Head of caudate nucleus (tissue), 42 donors: ENCODE results near the gene SLC24A3.

Experiments used
- DNase-seq, 42 donors: peaks; one replicate each; pipeline versions ENCODE4 v3.0.0 to v3.0.0-alpha.2; 2020 to 2021; ENCODE audit warnings: mixed read lengths in 7 of 42
- intact Hi-C: fragments of 100-400 bp; cut with DNase I; formaldehyde crosslinking; loops from one replicate; pipeline ENCODE4 v1.15.0; 2022

Gene SLC24A3

DNA sequence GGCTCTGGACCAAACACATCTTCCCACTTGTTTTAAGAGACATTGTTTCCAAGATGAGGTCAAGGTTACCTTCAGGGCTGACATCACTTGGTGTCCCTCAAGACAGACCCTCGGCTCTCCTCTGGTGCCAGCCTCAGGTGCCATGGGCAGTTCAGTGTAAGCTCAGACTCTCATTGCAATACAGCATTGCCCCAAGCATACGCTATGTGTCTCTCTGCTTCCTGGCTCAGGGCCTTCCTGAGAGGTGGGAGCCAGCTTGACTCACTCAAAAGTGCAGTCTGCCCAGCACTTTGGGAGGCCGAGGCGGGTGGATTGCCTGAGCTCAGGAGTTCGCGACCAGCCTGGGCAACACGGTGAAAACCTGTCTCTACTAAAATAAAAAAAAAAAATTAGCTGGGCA is 51.7 kb downstream of the SLC24A3 start:
- no peak for DNase-seq
- intact Hi-C loops, result no loop called here

DNA sequence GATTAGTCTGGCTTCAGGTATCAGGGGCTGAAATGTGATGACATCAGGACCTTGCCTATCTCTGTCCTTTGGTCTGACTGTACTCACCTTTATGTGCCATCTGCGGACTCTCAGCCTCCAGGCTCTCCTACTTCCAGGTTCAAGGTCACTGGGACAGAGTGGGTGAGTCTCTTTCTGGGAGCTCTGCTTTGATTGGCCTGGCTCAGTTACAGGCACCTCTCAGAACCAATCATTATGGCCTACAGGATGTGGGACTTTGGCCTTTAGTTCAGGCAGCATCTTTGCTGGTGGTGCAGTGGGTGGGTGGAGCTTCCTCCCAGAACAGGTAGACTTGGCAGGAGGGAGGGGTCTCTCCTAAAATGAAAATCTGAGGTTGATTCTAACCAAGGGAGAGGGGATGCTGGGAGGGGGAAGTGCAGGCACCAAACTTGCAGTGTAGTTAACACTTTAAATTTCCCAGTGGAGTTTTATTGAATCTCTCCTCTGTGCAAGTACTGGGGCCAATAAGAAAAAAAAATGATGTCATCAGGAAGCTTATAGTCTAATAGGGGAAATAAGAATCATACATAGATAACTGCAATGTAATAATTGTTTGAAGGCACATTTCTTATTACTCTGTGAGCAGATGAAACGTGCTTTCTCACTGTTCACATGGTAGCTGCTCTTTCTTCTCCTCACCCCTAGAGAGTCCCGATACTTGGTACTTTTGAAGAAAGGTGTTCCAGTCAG is 53.4 kb downstream of the SLC24A3 start:
- intact Hi-C loops, result no loop called here
- no peak for DNase-seq

DNA sequence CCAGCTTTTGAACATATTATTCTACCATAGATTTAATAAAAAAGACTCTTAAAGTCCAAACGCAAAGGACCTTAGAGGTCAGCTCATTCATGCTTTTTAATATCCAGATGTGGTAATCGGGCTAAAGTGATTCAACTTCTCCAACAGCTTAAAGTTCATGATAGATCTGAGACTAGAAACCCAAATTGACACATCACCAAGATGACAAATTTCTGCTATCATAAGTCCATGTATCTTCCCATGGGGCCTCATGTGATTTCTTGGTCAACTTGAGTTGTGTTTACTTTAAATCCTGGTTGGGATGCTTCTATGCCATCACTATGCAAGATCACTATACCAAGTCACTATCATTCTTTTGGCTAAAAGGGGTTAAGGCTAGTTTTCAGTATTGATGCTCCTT is 56.0 kb downstream of the SLC24A3 start:
- no peak for DNase-seq
- intact Hi-C loops, result no loop called here

DNA sequence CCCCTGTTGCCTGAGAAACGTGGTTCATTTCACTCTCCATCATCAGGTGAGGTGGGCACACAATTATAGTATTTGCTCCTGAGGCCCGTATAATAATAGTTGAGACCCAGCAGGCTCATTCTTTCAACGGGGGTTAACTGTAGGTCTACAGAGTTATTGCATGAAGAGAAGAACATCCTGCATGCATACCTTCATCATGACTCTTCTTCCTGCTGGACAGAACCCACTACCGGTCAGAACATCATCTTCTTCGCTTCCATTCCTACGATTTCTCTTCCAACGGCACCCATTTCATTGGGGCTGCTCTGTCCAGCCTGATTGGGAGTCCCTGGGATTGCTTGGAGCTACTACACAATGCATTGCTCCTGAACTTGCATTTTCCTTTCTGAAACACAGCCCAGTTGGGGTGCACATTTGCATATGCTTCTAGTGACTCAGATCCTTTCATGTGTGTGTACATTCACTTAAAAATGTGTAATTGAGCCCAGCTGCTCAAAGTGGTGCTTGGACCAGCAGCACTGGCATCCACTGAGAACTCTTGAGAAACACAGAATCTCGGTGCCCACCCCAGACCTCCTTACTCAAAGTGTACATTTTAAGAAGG is 57.4 kb downstream of the SLC24A3 start:
- no peak for DNase-seq
- intact Hi-C loops, result no loop called here

DNA sequence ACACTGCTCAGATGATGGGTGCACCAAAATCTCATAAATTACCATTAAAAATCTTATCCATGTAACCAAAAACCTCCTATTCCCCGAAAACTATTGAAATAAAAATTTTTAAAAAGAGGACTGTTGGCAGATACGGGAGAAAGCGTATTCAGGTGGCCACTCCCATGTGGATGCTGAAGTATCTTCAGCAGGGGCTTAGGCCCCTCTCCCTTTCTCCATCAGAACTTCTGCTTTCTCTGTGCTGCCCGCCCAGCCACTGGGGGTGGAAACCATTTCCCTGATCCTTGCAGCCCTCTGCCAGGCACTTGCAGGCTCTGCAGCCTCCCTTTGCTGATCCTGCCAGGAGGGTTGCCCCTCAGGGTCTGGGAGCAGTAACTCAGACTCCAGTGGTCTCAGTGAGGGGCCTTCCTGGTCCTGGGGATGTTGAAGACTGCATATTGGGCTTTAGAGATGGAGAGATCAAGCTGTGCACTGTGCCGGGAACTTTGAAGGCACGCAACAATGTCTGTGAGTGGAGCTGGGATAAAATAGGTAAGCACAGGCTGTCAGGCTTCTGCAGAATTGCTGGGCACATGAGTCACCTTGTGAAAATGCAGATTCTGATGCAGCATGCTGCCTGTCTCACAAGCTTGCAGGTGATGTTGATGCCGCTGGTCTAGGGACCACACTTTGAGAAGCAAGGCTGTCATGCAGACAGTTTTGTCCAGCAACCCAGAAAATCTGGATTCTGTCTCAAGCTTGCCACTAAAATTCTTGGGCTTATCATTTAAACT is 59.6 kb downstream of the SLC24A3 start:
- intact Hi-C loops, result no loop called here
- no peak for DNase-seq

DNA sequence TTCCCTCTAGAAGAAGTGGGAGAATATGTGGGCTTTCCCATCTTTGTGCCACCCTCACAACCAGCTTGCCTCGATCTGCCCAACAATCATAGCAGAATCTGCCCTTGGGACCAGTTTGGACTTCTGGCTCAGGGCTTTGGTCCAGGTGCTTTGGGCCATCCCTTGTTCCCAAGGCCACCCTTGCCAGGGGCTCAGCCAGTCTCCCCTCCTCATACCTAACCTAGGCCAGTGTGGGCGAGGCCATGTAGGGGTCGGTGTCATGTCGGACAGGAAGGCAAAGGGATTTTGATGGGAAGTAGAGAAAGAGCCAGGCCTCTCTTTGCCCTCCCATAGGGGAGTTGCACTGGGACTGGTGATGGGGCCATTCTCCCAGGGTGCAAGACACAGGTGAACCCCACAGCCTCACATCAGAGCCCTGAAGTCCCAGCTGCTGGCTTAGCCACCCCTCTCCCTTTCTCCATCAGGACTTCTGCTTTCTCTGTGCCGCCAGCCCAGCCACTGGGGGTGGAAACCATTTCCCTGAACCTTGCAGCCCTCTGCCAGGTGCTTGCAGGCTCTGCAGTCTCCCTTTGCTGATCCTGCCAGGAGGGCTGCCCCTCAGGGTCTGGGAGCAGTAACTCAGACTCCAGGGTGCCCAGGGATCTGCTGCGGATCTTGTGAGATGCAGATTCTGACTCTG is 60.7 kb downstream of the SLC24A3 start:
- no peak for DNase-seq
- intact Hi-C loops, result no loop called here

DNA sequence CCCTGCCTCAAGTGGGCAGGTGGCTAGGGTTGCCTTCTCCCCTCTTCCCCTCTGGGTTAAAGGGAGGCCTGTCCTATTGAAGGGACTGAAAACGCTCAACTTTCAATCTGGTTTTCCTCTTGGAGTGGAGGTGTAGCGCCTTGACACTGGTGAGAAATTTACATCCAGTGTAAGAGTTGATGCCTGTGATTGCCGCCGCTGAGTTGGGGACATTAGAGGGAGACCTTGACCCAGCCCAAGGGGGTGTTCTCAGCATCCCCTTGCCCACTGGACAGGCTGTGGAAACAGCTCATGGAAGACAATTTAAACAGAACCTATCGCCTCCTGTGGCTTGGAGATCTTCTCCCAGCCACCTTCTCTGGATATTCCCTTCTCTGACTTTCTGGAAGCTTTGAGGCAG is 61.6 kb downstream of the SLC24A3 start:
- intact Hi-C loops, result no loop called here
- DNase-seq, result no peak

DNA sequence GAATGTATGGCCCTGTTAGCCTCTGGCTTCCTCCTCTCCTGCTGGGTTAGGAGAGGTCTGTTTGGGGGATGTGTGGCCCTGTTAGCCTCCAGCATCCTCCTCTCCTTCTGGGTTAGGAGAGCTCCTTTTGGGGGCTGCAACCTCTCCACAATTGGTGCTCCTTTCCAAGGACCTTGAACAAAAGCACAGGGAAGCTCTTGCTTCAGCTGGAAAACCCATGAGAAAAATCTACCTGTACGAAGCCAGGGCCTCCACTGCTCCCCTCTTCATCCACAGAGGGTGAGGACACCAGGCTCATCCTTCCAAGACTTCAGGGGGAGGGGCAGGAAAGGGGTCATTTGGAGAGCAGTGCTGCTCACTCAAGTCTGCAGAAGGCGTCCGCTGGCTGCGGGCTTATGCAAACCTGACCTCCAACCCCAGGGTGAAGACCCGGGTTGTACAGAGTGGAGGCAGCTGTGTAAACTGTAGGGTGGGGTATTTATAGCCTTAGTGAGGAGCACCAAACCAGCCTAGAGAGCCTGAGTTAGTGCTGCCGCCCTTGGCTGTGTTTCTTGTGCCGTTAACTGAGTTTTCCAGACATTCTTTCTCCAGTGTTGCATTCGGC is 62.1 kb downstream of the SLC24A3 start:
- no peak for DNase-seq
- intact Hi-C loops, result no loop called here

DNA sequence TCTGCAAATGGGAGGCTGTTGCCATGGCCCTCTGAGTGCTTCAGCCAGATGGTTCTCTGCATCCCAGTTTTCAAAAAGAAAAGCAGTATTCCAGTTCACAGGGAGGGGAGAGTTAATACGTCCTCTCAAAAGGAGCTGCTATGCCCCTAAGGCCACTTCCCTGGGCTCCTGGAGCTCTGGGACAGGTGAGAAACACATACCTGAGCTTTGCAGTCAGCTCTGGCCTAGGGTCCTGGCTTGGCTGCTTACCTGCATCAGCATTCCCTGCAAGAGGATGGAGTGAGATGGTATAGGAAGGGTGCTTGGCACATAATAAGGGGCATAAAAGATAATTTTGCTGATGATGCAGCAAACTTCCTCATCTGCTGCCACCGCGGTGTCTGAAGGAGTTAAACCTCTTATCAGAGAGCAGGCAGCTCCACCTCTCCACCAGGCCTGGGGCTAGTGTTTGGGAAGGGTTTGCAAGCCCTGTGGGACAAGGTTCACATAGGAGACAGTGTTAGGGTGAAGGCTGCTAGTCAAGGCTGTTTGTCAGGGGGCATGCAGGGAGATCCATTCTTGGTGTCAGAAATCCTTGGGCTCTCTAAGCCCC is 62.7 kb downstream of the SLC24A3 start:
- no peak for DNase-seq
- intact Hi-C loops, result no loop called here

DNA sequence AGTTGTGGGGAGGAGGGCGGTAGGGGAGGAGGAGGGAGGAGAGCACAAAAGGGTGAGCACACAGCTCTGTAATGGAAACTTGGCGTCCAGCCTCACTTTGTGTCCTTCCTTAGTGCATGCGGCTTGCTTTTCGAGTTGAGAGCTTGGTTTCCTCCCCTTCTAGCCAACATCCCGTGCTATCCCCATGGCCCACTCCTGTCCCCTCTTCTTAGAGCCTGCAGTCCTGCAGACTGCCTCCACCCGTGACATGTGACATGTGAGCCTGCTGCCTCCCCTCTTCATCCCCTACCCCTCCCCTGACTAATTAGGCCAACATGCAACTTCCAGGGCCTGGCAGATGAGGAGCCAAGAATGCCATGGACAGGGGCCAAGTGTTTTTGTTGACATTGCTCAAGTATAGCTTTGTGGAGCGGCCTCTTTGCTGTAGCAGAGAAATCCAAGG is 63.2 kb downstream of the SLC24A3 start:
- peak in 27 of 42 donors; percentile 8 to 60 (median 25) for DNase-seq

DNA sequence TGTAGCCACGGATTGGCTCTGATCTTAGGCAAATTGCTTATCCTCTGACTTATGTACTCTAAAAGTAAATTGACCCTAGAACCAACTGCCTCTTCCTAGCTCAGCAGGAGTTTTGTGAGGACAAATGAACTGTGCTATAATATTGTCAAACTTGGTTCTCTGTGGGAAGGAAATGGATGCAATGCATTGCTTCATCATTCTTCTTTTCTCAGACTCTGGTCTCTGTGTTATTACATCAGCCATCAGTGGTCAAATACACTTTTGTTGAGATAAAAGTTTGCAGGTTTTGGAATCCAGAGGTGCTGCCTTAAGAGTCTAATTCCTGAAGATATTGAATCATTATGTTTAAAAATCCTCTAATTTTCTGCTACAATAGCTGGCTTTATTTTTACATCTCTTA is 64.9 kb downstream of the SLC24A3 start:
- intact Hi-C loops, result no loop called here
- DNase-seq, result no peak

More for the DNA sequence above, 63.2 kb downstream of the SLC24A3 start:
- intact Hi-C loops, result no loop called here

DNA sequence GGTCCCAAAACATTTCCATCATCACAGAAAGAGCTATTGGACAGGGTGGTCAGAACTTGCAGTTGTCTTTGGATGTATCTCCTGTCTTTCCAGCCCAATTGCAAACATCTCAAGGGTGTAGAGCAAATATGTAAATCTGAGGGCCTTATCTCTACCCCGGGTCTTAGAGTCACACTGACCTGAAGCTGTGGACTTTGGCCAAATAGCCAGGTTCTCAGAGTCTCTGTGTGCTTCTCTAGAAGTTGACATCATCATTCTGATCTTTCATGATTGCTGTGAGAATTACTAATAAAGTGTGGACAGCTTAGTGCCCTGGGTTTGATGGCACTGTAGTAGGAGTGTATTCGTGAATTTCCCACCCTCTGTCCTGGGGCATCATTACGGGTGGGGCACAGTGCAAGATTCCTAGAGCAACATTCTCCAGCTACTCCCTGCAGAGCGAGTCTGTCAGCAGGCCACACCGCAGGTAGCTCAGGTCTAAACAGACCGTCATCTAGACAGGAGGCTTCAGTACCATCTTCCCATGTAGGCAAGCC is 71.1 kb downstream of the SLC24A3 start:
- intact Hi-C loops, result no loop called here
- DNase-seq, result no peak

DNA sequence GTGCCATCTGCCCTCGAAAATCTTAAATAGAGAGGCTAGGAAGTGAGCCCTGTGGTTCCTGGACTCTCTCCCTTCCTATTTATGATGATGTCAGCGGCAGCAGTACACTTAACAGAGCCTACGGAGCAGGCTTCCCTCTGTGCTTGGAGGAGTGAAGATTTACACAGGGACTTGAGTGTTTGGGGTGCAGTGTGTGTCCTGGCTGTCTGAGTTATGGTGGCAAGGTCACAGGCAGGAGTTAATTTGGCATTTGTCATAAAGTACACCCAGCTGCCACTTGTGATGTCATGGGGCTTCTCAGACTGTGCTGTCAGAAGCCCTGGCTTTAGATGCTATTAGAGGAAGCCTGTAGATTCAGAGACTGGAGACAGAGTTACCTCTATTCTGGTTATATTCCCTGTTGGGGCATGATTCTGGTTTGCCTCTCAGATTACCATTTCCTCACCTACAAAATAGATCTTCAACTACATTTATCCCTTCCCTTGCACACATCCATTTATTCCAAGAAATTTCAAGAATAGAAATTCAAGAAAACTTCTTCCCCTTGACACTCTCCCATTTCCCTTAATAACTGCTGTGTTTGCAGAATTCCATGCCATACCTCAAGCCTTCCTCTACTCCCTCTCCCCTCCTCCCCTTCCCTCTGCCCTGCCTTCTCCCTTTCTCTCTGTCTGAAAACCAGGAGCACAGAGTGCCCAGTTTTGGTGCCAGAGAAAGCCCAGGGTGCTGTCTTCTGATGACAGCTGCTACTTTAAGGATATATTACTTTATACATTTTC is 72.1 kb downstream of the SLC24A3 start:
- intact Hi-C loops, result no loop called here
- no peak for DNase-seq

DNA sequence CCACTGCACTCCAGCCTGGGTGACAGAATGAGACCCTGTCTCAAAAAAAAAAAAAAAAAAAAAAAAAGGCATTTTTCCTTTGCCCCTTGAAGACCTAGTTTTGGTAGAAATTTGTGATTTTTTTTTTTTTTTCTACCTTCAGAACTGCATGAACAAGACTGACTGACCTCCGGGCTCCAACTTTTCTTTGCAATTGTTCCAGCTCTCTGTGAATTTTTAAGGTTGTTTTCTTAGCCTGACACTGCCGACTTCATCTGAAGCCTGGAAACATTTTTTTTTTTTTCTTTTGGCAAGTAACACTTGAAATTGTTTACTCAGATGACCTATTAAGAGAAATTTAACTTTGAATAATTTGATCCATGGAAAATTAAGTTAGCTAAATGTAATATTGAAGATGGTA is 73.0 kb downstream of the SLC24A3 start:
- intact Hi-C loops, result no loop called here
- DNase-seq, result no peak

DNA sequence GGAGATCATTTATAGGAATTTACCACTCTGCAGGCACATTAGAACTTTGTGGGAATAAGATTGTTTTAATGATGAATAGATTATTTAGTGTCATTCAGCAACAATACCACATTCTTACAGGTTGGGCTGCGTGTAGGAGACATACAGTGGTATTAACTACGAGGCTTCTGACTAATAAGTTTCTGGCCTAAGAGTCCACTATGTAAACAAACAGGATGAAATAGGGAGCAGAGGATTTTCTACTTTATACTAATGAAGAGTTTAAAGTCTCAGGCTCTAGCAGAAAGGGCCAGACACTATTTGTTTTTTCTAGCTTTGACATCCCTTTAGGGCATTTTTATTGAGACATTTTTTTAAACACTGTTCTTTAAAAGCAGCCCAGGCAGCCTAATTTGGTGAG is 75.6 kb downstream of the SLC24A3 start:
- intact Hi-C loops, result no loop called here
- DNase-seq, result no peak

DNA sequence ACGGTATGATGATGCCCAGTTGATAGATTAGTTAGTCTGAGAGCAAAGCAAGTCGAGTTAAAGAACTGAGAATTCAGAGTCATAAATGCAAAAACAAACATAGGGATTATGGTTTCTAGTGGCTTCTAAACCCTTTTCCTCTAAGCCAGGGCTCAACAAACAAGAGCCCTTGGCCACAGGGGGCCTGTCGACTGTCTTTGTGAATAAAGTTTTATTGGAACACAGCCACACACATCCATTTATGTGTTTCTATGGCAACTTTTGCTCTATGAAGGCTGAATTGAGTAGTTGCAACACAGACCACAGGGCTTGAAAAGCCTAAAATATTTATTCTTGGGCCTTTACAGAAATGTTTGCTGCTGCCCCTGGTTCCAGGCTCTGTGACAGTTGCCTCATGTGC is 76.2 kb downstream of the SLC24A3 start:
- intact Hi-C loops, result no loop called here
- DNase-seq, result no peak

DNA sequence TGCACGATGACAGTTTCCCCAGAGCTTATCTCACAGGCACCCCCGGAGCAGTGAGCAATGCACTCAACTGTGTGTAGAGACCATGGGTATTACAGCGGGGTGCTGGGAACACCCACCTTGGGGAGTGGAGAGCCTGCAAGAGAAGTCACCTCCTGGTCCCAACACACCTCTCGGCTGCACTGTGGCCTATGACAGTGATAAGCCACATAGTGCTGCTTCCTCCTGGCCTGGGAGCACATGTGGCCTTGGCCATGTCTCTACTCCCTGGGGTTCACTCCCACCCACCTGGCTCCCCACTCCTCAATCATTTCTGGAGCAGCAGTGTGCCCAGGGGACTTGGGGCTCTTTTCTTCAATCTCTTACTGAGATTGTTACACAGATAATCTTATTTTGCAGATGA is 77.0 kb downstream of the SLC24A3 start:
- DNase-seq, result no peak
- intact Hi-C loops, result no loop called here
